GM19372 (cell line): ENCODE results near the gene RBM39.
A peak's percentile ranks its signal among the peaks of the same experiment; 100 is the strongest.
"Not testable (repeated sequence)": the region's sequence is repeated elsewhere in the genome, so short reads cannot be mapped to it uniquely, and the experiment has no call there.

Experiments used
- ATAC-seq: cut with Tn5 transposase; IDR thresholded peaks from one replicate; pipeline ENCODE4 v1.9.1; 2021; ENCODE audit warnings: mild to moderate bottlenecking, low read depth, moderate library complexity; ENCODE audit not compliant: unreplicated experiment

RBM39 gene

GRCh38 chr20:35741892-35742740, at the start of gene RBM39:
Gene RBM39 (minus strand): TSS chr20:35742260. CDS start chr20:35740874, 1,386 bp downstream.
- peak; percentile 87 for ATAC-seq

GRCh38 chr20:35791821-35792220, 49.8 kb upstream of the RBM39 start:
- no peak for ATAC-seq

DNA sequence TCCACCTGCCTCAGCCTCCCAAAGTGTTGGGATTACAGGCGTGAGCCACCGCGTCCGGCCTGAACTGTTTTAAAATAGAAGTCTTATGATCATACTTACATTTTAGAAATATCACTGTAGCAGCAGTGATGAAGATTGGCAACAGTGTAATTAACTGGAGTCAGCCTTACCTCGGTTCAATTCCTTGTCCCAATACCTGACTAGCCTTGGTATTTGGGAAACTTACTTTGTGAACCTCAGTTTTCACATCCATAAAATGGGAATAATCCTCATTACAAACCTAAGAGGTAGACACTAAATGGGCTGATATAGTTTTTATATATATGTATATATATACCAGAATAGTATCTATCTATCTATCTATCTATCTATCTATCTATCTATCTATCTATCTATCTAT, 49.0 kb upstream of the RBM39 start:
- no peak for ATAC-seq

GRCh38 chr20:35788796-35789195, 46.7 kb upstream of the RBM39 start:
- ATAC-seq: no peak

GRCh38 chr20:35785541-35785940, 43.5 kb upstream of the RBM39 start:
- not testable (repeated sequence) for ATAC-seq

DNA sequence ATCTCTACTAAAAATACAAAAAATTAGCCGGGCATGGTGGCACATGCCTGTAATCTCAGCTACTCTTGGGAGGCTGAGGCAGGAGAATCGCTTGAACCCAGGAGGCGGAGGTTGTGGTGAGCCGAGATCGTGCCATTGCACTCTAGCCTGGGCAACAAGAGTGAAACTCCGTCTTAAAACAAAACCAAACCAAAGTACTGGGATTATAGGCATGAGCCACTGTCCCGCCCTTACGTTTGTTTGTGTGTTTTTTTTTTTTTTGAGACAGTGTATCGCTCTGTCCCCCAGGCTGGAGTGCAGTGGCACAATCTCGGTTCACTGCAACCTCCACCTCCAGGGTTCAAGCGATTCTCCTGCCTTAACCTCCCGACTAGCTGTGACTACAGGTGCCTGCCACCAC, 41.8 kb upstream of the RBM39 start:
- not testable (repeated sequence) for ATAC-seq

DNA sequence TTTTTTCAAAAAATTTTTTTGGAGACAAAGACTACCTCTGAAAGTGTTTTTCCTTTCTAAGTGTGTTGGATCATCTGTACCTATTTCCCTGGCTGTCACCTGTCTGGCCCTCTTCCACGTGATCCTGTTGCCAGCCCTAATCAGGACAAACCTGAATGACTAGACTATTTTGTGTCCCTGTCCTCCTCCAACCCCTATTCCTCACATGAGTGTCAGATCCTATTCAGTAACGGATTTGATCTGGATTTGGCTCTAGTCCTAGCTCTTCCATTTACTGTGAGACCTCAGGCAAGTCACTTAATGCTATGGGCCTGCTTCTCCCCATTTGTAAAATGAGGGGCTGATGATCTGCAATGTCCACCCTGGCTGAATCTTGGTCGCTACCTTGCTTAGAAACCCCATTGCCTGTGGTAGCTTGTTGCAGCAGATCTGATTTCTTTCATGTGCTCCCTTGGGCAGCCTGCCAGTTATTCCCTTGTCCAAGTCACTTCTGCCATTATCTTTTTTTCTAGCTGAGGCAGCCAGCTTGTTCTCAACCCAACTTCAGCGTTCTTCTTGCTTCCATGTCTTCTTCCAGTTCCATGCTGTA, 34.5 kb upstream of the RBM39 start:
- no peak for ATAC-seq

- ATAC-seq: no peak
These were observed 32.3 kb upstream of the RBM39 start for GRCh38 chr20:35774391-35774790.

GRCh38 chr20:35773154-35773751, 31.2 kb upstream of the RBM39 start:
- no peak for ATAC-seq

DNA sequence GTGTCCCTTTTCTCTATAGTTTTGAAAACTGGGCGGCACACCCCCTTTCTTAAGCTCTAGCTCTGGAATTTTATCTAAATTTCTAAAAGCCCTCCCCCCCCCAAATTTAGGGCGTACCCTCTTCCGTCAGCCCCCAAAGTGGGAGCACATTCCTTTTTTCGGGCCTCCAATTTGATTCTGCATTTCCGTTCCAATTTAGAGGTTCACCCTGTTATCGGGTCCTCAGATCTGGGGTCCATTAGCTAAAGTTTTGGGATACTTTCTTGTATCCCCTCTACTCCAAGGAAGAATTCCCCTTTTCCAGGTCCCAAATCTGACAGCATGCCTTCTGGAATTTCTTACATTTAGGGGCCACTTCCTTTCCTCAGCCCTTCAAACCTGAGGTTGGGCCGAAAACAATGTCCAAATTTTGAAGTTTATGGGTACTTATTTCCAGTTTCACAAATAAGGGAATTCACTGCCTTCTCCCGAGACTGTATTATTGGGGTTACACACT, 30.6 kb upstream of the RBM39 start:
- ATAC-seq: no peak

DNA sequence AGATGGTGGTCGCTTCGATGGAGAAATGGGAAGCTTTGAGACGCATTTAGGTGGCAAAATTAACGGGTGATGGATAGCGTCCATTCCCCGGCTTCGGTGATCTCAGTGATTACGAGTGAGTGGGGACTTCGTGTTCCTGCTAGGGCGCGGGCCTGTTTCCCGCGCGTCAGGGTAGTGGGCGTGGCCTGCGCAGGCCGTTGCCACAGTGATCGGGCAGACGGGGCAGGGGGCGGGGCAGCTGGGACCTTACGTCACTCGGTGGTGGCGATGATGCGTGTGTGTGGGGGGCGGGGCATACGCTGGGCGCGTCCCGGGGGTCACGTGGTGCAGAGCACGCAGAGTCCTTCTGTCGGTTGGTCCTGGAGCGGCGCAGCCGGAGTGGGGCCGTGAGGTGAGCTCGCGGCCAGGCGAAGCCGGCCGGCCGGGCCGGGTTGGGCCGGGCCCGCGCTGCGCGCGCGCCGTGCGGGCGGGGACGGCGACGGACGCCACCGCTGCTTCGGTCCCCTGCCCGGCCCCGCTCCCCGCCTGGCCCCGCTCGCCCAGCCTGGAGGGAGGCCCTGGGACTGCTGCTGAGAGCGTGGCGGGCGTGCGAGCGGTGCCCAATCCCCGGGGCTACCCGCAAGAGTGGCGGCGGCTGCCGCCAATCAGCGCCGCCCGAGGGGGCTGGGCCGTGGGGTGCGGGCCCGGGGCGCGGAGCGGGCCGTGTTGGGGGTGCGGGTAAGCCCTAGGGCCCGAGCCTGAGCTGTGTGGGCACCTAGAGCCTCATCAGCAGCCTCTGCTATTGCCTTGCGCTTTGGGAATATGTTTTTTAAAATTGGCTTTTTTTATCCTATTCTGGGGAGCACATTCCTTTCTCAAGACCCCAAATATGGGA, 29.9 kb upstream of the RBM39 start, which contains the start of gene PHF20:
PHF20 (plus strand) TSS at position 327 of the 874 bp plus-strand sequence. CDS start 29,508 bp downstream, outside the sequence.
- peak; percentile 77 for ATAC-seq

DNA sequence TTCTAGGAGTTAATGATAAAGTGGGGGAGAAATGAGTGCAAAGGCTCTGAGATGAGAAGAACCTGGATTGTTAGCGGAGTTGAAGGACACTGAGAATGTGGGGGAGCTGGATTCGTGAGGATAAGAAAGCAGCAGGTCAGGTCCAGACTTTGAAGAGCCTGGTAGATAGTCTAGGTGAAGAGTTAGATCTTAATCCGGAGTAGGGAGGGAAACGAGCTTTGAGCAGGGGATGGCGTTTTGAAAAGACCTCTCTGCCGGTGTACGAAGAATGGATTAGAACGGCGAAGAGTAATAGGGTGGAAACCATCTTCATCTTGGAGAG, 29.3 kb upstream of the RBM39 start:
- ATAC-seq: no peak

DNA sequence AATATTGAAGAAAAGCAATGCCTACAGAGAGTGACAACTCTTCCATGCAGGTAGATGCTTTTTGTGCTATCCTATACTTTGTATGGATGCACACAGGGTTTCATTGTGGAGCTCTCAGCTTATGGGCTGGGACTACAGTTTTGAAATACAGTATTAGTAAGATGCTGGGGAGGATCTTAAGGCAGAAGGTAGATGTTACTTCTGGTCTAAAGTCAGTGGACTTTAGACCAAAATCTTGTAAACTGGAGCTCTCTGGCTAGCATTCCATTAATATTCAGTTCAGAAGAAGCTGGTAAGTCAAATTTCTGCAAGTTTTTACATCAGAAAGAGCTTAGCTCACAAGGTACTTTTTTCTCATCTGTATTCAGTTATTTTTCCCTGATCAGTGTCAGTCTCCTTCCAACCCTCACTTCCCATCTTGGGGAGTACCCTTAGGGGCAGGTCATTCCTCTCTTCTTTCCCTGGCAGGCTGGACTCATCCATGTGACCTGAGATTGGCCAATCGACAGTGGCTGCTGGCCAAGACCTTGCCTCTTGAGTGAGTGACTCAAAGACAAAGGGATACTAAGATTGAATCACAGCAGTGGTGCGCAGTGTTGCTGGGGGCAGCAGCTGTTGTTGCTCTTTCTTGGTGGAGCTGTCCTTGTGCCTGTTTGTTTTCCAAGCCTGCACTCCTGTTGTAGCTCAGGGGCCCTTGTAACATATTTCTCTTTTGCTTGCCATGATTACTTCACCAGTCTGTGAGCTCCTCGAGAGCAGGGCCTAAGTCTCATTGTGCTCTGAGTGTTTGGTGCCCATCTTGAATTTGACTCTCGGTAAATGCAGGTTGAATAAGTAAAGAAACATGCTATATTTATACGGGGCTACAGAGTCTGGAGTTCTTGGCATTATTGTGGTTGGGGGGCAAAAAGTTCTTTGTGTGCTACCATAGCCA, 26.9 kb upstream of the RBM39 start:
- no peak for ATAC-seq

GRCh38 chr20:35767683-35768481, 25.8 kb upstream of the RBM39 start:
- ATAC-seq: no peak

GRCh38 chr20:35766843-35767242, 24.8 kb upstream of the RBM39 start:
- ATAC-seq: no peak

DNA sequence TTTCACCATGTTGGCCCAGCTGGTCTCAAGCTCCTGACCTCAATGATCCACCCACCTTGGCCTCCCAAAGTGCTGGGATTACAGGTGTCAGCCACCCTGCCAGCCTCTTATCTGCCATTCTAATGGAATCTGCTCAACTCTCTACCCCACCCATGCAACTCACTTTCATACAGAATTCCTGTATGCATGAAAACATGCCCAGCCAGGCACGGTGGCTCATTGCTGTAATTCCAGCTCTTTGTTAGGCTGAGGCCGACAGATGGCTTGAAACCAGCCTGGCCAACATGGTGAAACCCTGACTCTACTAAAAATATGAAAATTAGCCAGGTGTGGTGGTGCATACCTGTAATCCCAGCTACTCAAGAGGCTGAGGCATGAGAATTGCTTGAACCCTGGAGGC, 22.9 kb upstream of the RBM39 start:
- not testable (repeated sequence) for ATAC-seq

- no peak for ATAC-seq
These were observed 20.4 kb upstream of the RBM39 start for GRCh38 chr20:35762461-35762860.

GRCh38 chr20:35761548-35761947, 19.5 kb upstream of the RBM39 start:
- ATAC-seq: not testable (repeated sequence)
